Measurements from ENCODE around the gene NT5C1A. TPM values are rescaled to one million over a fixed set of nuclear protein-coding genes. Genes with fewer than 3 reads are reported as not detected.

NT5C1A gene
- total RNA-seq, 1 experiment from 2014 or later: not detected

DNA sequence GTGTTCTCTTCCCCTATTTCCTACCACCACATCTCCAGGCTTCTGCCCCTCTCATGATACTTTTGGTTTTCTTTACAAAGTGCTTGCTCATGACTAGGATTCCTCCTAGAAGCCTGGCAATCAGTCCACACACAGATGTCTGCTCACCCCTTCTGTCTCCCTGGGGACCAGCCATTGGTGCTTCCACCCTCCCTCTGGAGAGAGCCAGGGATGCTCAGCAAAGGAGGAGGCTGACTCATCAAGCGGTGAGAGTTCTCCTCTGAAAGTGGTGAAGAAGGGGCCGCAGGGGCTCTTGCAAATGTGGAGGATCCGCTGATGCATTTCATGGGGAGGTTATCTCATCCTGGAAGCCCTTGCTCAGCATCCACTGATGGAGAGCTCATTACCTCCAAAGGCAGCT, 14.5 kb downstream of the NT5C1A start:
- H3K27me3 Mint-ChIP-seq (ENCODE audit: low read depth): peaks cover 96% of the 10 kb centered on the region
- Histone ChIP-seq H3K9me3 (ENCODE audit: control insufficient read depth, low read depth, low read length) (no peaks in the 10 kb centered on the region), H3K56ac (ENCODE audit: insufficient read length, low read depth, low read length) (no peak overlapping the region), H4K20me1 (ENCODE audit: control insufficient read depth, insufficient read depth, insufficient read length) (no peaks in the 10 kb centered on the region), H3K18ac (ENCODE audit: insufficient read length, low read depth, low read length) (no peak overlapping the region), H3K79me1 (ENCODE audit: insufficient read depth, low read depth, low read length, poor library complexity, severe bottlenecking) (no peaks in the 10 kb centered on the region), H2BK20ac (ENCODE audit: low read depth, low read length, poor library complexity, severe bottlenecking) (no peak overlapping the region), H2BK120ac (ENCODE audit: low read depth, low read length, poor library complexity, severe bottlenecking) (no peak overlapping the region), H3T11ph (ENCODE audit: low read length) (no peak overlapping the region), H3K9ac (ENCODE audit: extremely low read depth, insufficient read length, low read length) (no peak overlapping the region), H2BK15ac (ENCODE audit: low read depth, low read length) (no peak overlapping the region), H2AFZ (ENCODE audit: low read length) (no peak overlapping the region), H3K27me3 (ENCODE audit: insufficient read depth, low read length) (peaks cover 3% of the 10 kb centered on the region; the same call in 1 of the 2 replicates), H3K23me2 (ENCODE audit: insufficient read length, low read depth, low read length, poor library complexity, severe bottlenecking) (no peaks in the 10 kb centered on the region), H4K5ac (ENCODE audit: insufficient read length, low read depth, low read length) (no peak overlapping the region), H3K4me1 (ENCODE audit: insufficient read depth, low read length) (no peaks in the 10 kb centered on the region), H2AK5ac (ENCODE audit: insufficient read length, low read length) (no peak overlapping the region), H2BK12ac (ENCODE audit: insufficient read length, low read depth, low read length) (no peak overlapping the region), H2BK5ac (ENCODE audit: insufficient read length, low read length) (no peak overlapping the region), H3K4me2 (ENCODE audit: insufficient read depth, insufficient read length, low read length) (no peak overlapping the region), H3K14ac (ENCODE audit: insufficient read depth, low read length) (no peak overlapping the region), H3K27ac (ENCODE audit: insufficient read length, low read depth, low read length) (no peak overlapping the region), H3K23ac (ENCODE audit: insufficient read length, low read depth, low read length) (no peak overlapping the region), H3K4ac (ENCODE audit: low read depth, low read length) (no peak overlapping the region), H3K79me2 (ENCODE audit: insufficient read depth, low read length) (no peaks in the 10 kb centered on the region), H4K8ac (replicated peaks; ENCODE audit: insufficient read length, low read depth, low read length) (no peak overlapping the region), H4K91ac (ENCODE audit: insufficient read length, low read depth, low read length) (no peak overlapping the region)
- no peak overlapping the region for H3K27ac Mint-ChIP-seq
- H3K36me3 Mint-ChIP-seq (ENCODE audit: insufficient read depth in 1 of 3, low read depth in 3 of 3): no peaks in the 10 kb centered on the region
- peaks cover 3 to 6% of the 10 kb centered on the region in 2 experiments for H3K4me1 Mint-ChIP-seq
- H3K4me3 Mint-ChIP-seq: no peak overlapping the region
- no peak for DNase-seq
- H3K9me3 Mint-ChIP-seq: no peaks in the 10 kb centered on the region
- no CpG with 5 or more reads among the region's 3 CpGs for WGBS (ENCODE audit: extremely low coverage, insufficient read length, low lambda C conversion rate)
- TF ChIP-seq, protein P1, sequence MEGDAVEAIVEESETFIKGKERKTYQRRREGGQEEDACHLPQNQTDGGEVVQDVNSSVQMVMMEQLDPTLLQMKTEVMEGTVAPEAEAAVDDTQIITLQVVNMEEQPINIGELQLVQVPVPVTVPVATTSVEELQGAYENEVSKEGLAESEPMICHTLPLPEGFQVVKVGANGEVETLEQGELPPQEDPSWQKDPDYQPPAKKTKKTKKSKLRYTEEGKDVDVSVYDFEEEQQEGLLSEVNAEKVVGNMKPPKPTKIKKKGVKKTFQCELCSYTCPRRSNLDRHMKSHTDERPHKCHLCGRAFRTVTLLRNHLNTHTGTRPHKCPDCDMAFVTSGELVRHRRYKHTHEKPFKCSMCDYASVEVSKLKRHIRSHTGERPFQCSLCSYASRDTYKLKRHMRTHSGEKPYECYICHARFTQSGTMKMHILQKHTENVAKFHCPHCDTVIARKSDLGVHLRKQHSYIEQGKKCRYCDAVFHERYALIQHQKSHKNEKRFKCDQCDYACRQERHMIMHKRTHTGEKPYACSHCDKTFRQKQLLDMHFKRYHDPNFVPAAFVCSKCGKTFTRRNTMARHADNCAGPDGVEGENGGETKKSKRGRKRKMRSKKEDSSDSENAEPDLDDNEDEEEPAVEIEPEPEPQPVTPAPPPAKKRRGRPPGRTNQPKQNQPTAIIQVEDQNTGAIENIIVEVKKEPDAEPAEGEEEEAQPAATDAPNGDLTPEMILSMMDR (conservative IDR thresholded peaks at IDR 0.05): no peak
